Measurements from ENCODE around the gene DUSP1.

- no peak for TF ChIP-seq CTCF (IDR thresholded peaks at IDR 0.05)
- TF ChIP-seq POLR2A (IDR thresholded peaks at IDR 0.05): no peak
- no peak for TF ChIP-seq POLR2AphosphoS5 (IDR thresholded peaks at IDR 0.05)
- TF ChIP-seq EP300 (IDR thresholded peaks at IDR 0.05): no peak
Observed at GRCh38 chr5:172758834-172759149, 12.2 kb downstream of the DUSP1 start.
